Measurements from ENCODE around the gene SFT2D1.
"Not testable (repeated sequence)": the region's sequence is repeated elsewhere in the genome, so short reads cannot be mapped to it uniquely, and the experiment has no call there.

DNA sequence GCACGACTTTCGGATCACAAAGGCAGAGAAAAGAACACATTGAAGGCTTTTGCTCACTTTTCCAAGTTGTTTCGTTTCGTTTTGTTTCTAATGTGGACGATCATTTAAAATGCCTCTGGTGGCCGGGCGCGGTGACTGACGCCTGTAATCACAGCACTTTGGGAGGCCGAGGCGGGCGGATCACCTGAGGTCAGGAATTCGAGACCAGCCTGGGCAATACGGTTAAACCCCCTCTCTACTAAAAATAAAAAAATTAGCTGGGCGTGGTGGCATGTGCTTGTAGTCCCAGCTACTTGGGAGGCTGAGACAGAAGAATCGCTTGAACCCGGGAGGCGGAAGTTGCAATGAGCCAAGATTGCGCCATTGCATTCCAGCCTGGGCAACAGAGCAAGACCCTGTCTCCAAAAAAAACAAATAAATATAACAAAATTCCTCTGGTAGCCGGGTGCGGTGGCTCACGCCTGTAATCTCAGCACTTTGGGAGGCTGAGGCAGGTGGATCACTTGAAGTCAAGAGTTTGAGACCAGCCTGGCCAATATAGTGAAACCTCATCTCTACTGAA, 41.5 kb upstream of the SFT2D1 start:
- TF ChIP-seq POLR2AphosphoS5, POLR2A, EP300 (IDR thresholded peaks at IDR 0.05): not testable (repeated sequence)
- TF ChIP-seq, protein P1, sequence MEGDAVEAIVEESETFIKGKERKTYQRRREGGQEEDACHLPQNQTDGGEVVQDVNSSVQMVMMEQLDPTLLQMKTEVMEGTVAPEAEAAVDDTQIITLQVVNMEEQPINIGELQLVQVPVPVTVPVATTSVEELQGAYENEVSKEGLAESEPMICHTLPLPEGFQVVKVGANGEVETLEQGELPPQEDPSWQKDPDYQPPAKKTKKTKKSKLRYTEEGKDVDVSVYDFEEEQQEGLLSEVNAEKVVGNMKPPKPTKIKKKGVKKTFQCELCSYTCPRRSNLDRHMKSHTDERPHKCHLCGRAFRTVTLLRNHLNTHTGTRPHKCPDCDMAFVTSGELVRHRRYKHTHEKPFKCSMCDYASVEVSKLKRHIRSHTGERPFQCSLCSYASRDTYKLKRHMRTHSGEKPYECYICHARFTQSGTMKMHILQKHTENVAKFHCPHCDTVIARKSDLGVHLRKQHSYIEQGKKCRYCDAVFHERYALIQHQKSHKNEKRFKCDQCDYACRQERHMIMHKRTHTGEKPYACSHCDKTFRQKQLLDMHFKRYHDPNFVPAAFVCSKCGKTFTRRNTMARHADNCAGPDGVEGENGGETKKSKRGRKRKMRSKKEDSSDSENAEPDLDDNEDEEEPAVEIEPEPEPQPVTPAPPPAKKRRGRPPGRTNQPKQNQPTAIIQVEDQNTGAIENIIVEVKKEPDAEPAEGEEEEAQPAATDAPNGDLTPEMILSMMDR (IDR thresholded peaks at IDR 0.05), result peak in 2 of 4 experiments; percentile 44 to 50
